K562 (cell line): ENCODE measurements around the gene LRRC51. TPM values are rescaled to one million over a fixed set of nuclear protein-coding genes. Genes with fewer than 3 reads are reported as not detected.

ENCODE experiments used
- ARHGAP35 ChIP-seq: fragments of 450-650 bp; IDR thresholded peaks from 2 replicates; pipeline ENCODE4 v1.6.1; 2018; ENCODE audit not compliant: partially characterized antibody
- CAMTA2 ChIP-seq: fragments of 250-450 bp; sonication (Bioruptor Pico); conservative IDR thresholded peaks from 2 replicates; pipeline ENCODE4 v1.5.1; 2022
- ELF2 ChIP-seq: fragments of 250-450 bp; sonication (Bioruptor Pico); IDR thresholded peaks from 2 replicates; pipeline ENCODE4 v1.5.0; 2021; ENCODE audit warnings: mild to moderate bottlenecking
- FOSL1 ChIP-seq: fragments of 200-800 bp; sonication (Bioruptor generic); conservative IDR thresholded peaks from 2 replicates; pipeline ENCODE4 v1.6.1; 2016; ENCODE audit warnings: missing genetic modification characterization, missing compliant biosample characterization
- GATAD2A ChIP-seq: fragments of 450-650 bp; IDR thresholded peaks from 2 replicates; pipeline ENCODE4 v1.6.1; 2017
- HNRNPLL ChIP-seq: fragments of 200-400 bp; formaldehyde crosslinking; IDR thresholded peaks from 2 replicates; pipeline ENCODE4 v1.6.1; 2017; ENCODE audit warnings: low read length, low read depth, mild to moderate bottlenecking; ENCODE audit not compliant: poor library complexity, severe bottlenecking
- MTA3 ChIP-seq: fragments of 450-650 bp; formaldehyde crosslinking; IDR thresholded peaks from 2 replicates; pipeline ENCODE4 v1.6.1; 2017; ENCODE audit warnings: mild to moderate bottlenecking, borderline replicate concordance
- POLR2G ChIP-seq: fragments of 200-400 bp; formaldehyde crosslinking; IDR thresholded peaks from 2 replicates; pipeline ENCODE4 v1.6.1; 2017; ENCODE audit warnings: low read depth, mild to moderate bottlenecking, antibody characterized with exemption, low read length, moderate library complexity
- SAFB ChIP-seq: fragments of 200-400 bp; formaldehyde crosslinking; IDR thresholded peaks from 2 replicates; pipeline ENCODE4 v1.6.1; 2017; ENCODE audit warnings: low read depth, low read length, borderline replicate concordance
- SMARCE1 ChIP-seq: fragments of 450-650 bp; IDR thresholded peaks from 2 replicates; pipeline ENCODE4 v1.7.1; 2016; ENCODE audit warnings: mild to moderate bottlenecking
- SP2 ChIP-seq: IDR thresholded peaks from 2 replicates; pipeline ENCODE4 v1.6.1; 2011; ENCODE audit warnings: mild to moderate bottlenecking, low read depth, low read length, moderate library complexity; ENCODE audit not compliant: poor library complexity, severe bottlenecking; ENCODE audit errors: extremely low read depth
- U2AF1 ChIP-seq: fragments of 200-400 bp; formaldehyde crosslinking; optimal IDR thresholded peaks from 2 replicates; pipeline ENCODE3; 2017; ENCODE audit warnings: mild to moderate bottlenecking, low read depth, low read length, moderate library complexity
- ZNF174 ChIP-seq: fragments of 250-450 bp; sonication (Bioruptor Pico); IDR thresholded peaks from 2 replicates; pipeline ENCODE4 v1.4.0; 2020; ENCODE audit warnings: mild to moderate bottlenecking
- ZNF217 ChIP-seq: sonication (generic); formaldehyde crosslinking; IDR thresholded peaks from 2 replicates; pipeline ENCODE4 v1.8.0; 2022; ENCODE audit warnings: mild to moderate bottlenecking, missing genetic modification reagents
- ZNF644 ChIP-seq: fragments of 200-800 bp; sonication (Bioruptor generic); IDR thresholded peaks from 2 replicates; pipeline ENCODE4 v1.6.1; 2016; ENCODE audit warnings: low read depth, missing genetic modification characterization, missing compliant biosample characterization
- ZSCAN32 ChIP-seq: fragments of 450-650 bp; formaldehyde crosslinking; IDR thresholded peaks from 2 replicates; pipeline ENCODE4 v1.4.0; 2020; ENCODE audit warnings: mild to moderate bottlenecking, moderate library complexity
- polyA plus RNA-seq, 8 experiments: library from polyadenylated mRNA; depleted of rRNA in 4 of 8; stranded (reverse) in 5 of 8; unstranded in 3 of 8; fragments of >200 nt; fragmentation: Nextera tagmentation in 2 of 8; fragmentation: Illumina TruSeq in 1 of 8; extraction: Ambion mirVana in 2 of 8; extraction: Trizol in 1 of 8; gene quantifications; 2 replicates each; pipeline versions ENCODE4 v1.2.1 to v1.2.3, GENCODE V29; 2011 to 2014; ENCODE audit warnings: inconsistent platforms in 1 of 8, missing spikeins in 1 of 8
- total RNA-seq, 7 experiments: library from RNA; depleted of rRNA in 6 of 7; stranded (reverse); fragments of >200 nt in 6 of 7; fragmentation: Illumina TruSeq in 2 of 7; extraction: Trizol in 2 of 7; gene quantifications; 2 replicates each; pipeline versions ENCODE4 v1.2.1 to v1.2.3, GENCODE V29; 2011 to 2021; ENCODE audit warnings: low replicate concordance in 1 of 7
- TF ChIP-seq, protein P1 (sequence below): sonication (generic); formaldehyde crosslinking; IDR thresholded peaks from 2 replicates; pipeline ENCODE4 v1.8.1; 2023; ENCODE audit warnings: mild to moderate bottlenecking, missing genetic modification reagents, moderate library complexity
- TF ChIP-seq, protein P2 (sequence below): sonication (generic); formaldehyde crosslinking; IDR thresholded peaks from 2 replicates; pipeline ENCODE4 v1.8.1; 2023; ENCODE audit warnings: mild to moderate bottlenecking, missing genetic modification reagents
- TF ChIP-seq, protein P3 (sequence below): fragments of 450-650 bp; formaldehyde crosslinking; IDR thresholded peaks from 2 replicates; pipeline ENCODE4 v1.4.0; 2020; ENCODE audit warnings: mild to moderate bottlenecking, mixed read lengths
- TF ChIP-seq, protein P4 (sequence below): IDR thresholded peaks from 3 replicates; pipeline ENCODE4 v1.6.1; 2011; ENCODE audit warnings: borderline replicate concordance, mild to moderate bottlenecking; ENCODE audit not compliant: insufficient read length, insufficient read depth
- TF ChIP-seq, protein P5 (sequence below): sonication (generic); formaldehyde crosslinking; IDR thresholded peaks from 2 replicates; pipeline ENCODE4 v1.8.0; 2022; ENCODE audit warnings: mild to moderate bottlenecking, missing genetic modification reagents, borderline replicate concordance

The LRRC51 gene
- total and polyA plus RNA-seq, 9 of the 15 experiments (the other 6 are each of a cell fraction or from before 2014, with no cell fraction given) = 4.7 to 10.6 (median 5.6) TPM

DNA sequence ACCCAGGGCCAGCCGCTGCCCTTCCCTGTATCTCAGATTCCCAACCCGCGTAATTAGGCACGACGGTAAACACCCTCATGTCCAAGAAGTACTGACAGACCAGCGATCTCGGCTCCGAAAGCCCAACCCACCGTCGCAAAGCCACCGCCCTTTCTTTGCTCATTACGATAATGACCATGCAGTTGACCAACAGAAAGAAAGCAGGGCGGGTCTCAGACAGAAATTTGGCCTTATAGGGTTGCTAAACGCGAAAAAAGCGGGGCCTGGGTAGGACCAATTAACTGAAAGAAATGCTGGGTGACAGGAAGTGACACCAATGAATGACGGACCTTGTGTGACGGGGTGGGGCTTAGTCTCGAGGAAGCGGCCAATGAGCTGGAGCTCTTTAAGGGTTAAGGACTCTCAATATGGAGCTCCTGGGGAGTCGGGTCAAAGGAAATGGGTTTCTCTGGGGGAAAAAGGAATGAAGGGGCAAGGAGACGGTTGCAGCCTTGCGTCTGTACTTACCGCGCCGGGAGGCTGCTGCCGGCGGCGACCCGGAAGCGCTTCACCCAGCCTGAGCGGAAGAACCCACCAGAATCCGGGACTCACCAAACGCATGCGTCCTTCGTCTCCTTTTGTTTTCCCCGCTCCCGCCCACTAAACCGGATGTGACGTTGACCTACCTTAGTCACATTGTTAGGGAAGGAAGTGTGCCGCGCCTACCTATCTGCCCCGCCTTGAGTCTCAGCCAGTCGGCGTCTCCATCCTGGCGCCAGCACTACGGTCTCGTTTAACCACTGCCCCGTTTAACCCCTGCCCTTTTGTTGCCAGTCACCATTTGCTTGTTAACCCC lies 31.7 kb downstream of the LRRC51 start, which contains the start of gene ANAPC15 (continued):
- TF ChIP-seq, protein P1, sequence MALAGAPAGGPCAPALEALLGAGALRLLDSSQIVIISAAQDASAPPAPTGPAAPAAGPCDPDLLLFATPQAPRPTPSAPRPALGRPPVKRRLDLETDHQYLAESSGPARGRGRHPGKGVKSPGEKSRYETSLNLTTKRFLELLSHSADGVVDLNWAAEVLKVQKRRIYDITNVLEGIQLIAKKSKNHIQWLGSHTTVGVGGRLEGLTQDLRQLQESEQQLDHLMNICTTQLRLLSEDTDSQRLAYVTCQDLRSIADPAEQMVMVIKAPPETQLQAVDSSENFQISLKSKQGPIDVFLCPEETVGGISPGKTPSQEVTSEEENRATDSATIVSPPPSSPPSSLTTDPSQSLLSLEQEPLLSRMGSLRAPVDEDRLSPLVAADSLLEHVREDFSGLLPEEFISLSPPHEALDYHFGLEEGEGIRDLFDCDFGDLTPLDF = no peak
- TF ChIP-seq ELF2 (CRISPR knock-in tag) (no peak; the same call in 1 of the 2 replicates), HNRNPLL (peak; percentile 42), ZNF217 (no peak), GATAD2A (no peak), POLR2G (peak; percentile 86), FOSL1 (peak; percentile 58), SAFB (no peak), SP2 (peak; percentile 78), ZSCAN32 (CRISPR knock-in tag) (no peak), SMARCE1 (0 out of 2 replicates have a peak, but pooled peaks have one; percentile 47), CAMTA2 (CRISPR knock-in tag) (no peak), MTA3 (no peak), ZNF644 (tag) (peak; percentile 40; the same call in 1 of the 2 replicates), ARHGAP35 (no peak), U2AF1 (no peak), ZNF174 (CRISPR knock-in tag) (no peak)
- TF ChIP-seq, protein P2, sequence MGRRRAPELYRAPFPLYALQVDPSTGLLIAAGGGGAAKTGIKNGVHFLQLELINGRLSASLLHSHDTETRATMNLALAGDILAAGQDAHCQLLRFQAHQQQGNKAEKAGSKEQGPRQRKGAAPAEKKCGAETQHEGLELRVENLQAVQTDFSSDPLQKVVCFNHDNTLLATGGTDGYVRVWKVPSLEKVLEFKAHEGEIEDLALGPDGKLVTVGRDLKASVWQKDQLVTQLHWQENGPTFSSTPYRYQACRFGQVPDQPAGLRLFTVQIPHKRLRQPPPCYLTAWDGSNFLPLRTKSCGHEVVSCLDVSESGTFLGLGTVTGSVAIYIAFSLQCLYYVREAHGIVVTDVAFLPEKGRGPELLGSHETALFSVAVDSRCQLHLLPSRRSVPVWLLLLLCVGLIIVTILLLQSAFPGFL (CRISPR knock-in tag) = no peak
- TF ChIP-seq, protein P3, sequence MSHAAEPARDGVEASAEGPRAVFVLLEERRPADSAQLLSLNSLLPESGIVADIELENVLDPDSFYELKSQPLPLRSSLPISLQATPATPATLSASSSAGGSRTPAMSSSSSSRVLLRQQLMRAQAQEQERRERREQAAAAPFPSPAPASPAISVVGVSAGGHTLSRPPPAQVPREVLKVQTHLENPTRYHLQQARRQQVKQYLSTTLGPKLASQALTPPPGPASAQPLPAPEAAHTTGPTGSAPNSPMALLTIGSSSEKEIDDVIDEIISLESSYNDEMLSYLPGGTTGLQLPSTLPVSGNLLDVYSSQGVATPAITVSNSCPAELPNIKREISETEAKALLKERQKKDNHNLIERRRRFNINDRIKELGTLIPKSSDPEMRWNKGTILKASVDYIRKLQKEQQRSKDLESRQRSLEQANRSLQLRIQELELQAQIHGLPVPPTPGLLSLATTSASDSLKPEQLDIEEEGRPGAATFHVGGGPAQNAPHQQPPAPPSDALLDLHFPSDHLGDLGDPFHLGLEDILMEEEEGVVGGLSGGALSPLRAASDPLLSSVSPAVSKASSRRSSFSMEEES (CRISPR knock-in tag) = no peak
- TF ChIP-seq, protein P4, sequence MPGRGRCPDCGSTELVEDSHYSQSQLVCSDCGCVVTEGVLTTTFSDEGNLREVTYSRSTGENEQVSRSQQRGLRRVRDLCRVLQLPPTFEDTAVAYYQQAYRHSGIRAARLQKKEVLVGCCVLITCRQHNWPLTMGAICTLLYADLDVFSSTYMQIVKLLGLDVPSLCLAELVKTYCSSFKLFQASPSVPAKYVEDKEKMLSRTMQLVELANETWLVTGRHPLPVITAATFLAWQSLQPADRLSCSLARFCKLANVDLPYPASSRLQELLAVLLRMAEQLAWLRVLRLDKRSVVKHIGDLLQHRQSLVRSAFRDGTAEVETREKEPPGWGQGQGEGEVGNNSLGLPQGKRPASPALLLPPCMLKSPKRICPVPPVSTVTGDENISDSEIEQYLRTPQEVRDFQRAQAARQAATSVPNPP = no peak
- TF ChIP-seq, protein P5, sequence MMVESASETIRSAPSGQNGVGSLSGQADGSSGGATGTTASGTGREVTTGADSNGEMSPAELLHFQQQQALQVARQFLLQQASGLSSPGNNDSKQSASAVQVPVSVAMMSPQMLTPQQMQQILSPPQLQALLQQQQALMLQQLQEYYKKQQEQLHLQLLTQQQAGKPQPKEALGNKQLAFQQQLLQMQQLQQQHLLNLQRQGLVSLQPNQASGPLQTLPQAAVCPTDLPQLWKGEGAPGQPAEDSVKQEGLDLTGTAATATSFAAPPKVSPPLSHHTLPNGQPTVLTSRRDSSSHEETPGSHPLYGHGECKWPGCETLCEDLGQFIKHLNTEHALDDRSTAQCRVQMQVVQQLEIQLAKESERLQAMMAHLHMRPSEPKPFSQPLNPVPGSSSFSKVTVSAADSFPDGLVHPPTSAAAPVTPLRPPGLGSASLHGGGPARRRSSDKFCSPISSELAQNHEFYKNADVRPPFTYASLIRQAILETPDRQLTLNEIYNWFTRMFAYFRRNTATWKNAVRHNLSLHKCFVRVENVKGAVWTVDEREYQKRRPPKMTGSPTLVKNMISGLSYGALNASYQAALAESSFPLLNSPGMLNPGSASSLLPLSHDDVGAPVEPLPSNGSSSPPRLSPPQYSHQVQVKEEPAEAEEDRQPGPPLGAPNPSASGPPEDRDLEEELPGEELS (CRISPR knock-in tag) = no peak
